ENCODE results near the gene TENM4. TPM values are rescaled to one million over a fixed set of nuclear protein-coding genes. Genes with fewer than 3 reads are reported as not detected.

The TENM4 gene
- total and polyA plus RNA-seq, 10 of the 15 experiments (the other 5 are each of a cell fraction or from before 2014, with no cell fraction given): 0.03 to 0.12 (median 0.06) TPM; not detected in 7

- TF ChIP-seq, protein P1, sequence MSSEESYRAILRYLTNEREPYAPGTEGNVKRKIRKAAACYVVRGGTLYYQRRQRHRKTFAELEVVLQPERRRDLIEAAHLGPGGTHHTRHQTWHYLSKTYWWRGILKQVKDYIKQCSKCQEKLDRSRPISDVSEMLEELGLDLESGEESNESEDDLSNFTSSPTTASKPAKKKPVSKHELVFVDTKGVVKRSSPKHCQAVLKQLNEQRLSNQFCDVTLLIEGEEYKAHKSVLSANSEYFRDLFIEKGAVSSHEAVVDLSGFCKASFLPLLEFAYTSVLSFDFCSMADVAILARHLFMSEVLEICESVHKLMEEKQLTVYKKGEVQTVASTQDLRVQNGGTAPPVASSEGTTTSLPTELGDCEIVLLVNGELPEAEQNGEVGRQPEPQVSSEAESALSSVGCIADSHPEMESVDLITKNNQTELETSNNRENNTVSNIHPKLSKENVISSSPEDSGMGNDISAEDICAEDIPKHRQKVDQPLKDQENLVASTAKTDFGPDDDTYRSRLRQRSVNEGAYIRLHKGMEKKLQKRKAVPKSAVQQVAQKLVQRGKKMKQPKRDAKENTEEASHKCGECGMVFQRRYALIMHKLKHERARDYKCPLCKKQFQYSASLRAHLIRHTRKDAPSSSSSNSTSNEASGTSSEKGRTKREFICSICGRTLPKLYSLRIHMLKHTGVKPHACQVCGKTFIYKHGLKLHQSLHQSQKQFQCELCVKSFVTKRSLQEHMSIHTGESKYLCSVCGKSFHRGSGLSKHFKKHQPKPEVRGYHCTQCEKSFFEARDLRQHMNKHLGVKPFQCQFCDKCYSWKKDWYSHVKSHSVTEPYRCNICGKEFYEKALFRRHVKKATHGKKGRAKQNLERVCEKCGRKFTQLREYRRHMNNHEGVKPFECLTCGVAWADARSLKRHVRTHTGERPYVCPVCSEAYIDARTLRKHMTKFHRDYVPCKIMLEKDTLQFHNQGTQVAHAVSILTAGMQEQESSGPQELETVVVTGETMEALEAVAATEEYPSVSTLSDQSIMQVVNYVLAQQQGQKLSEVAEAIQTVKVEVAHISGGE (CRISPR knock-in tag; IDR thresholded peaks at IDR 0.05): no peak
- TF ChIP-seq EED (IDR thresholded peaks at IDR 0.05; ENCODE audit: low read depth) (no peak), HDAC2 (IDR thresholded peaks at IDR 0.05) (no peak), CHD4 (IDR thresholded peaks at IDR 0.05) (no peak), EP300 (IDR thresholded peaks at IDR 0.05; ENCODE audit: borderline replicate concordance in 1 of 2, control insufficient read depth in 1 of 2, low read depth in 2 of 2, low read length in 2 of 2) (no peak)
- TF ChIP-seq, protein P2, sequence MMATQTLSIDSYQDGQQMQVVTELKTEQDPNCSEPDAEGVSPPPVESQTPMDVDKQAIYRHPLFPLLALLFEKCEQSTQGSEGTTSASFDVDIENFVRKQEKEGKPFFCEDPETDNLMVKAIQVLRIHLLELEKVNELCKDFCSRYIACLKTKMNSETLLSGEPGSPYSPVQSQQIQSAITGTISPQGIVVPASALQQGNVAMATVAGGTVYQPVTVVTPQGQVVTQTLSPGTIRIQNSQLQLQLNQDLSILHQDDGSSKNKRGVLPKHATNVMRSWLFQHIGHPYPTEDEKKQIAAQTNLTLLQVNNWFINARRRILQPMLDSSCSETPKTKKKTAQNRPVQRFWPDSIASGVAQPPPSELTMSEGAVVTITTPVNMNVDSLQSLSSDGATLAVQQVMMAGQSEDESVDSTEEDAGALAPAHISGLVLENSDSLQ (IDR thresholded peaks at IDR 0.05): no peak
Measured at GRCh38 chr11:78835646-78836045, 605.2 kb downstream of the TENM4 start (continued).

- H3K4me3 ChIP-seq: no peak overlapping the region
- no peak for DNase-seq (ENCODE audit: low read depth, low spot score)
- no peaks in the 10 kb centered on the region for H4K20me1 ChIP-seq (ENCODE audit: control insufficient read depth, insufficient read depth)
- RAD21 ChIA-PET (ENCODE audit: unreplicated experiment): no interaction called here
- WGBS (ENCODE audit: insufficient coverage, insufficient replicate concordance, low lambda C conversion rate, missing lambda C conversion rate): 19% methylated on average over 4 of the region's 4 CpGs
- H3K4me1 ChIP-seq (ENCODE audit: control insufficient read depth, insufficient read depth, low read length): no peaks in the 10 kb centered on the region
- peaks cover 0 to 2% of the 10 kb centered on the region in 2 experiments; a peak in 2 of 4 replicates for H3K27me3 ChIP-seq (replicated peaks in 1 of 2; ENCODE audit: control insufficient read depth in 2 of 2, insufficient read depth in 2 of 2, low read length in 1 of 2)
- no TSS peak for BruUV-seq (replicated peaks)
- CTCF ChIA-PET: interaction anchor here (1.0 kb wide), 1 partner anchor 189 kb away, joined by 3 read pairs; no protein-coding TSS in a partner anchor
- no peak overlapping the region for H3K9ac ChIP-seq (ENCODE audit: control insufficient read depth, insufficient read depth, low read length)
- no peaks in the 10 kb centered on the region for H3K9me3 ChIP-seq (replicated peaks; ENCODE audit: control insufficient read depth, insufficient read depth, low read length)
- FAIRE-seq: no peak
- no peaks in the 10 kb centered on the region for H3K79me2 ChIP-seq (ENCODE audit: control insufficient read depth, insufficient read depth, low read length)
- no peak overlapping the region for H3K4me2 ChIP-seq (ENCODE audit: control insufficient read depth, insufficient read depth)
- SMC1A ChIA-PET (ENCODE audit: uncharacterized antibody, unreplicated experiment): interaction anchor here (1.0 kb wide), 2 partner anchors 13 to 92 kb away, joined by 3 read pairs; no protein-coding TSS in a partner anchor
- POLR2A ChIA-PET: no interaction called here
- no peak overlapping the region for H3K27ac ChIP-seq (ENCODE audit: control insufficient read depth, insufficient read depth)
- ATAC-seq: no peak
- intact Hi-C loops (cut with micrococcal nuclease; ENCODE audit: unreplicated experiment): no loop called here
- no peak overlapping the region for H2AFZ ChIP-seq (ENCODE audit: control insufficient read depth, low read depth, low read length)
- H3K36me3 ChIP-seq (ENCODE audit: control insufficient read depth in 2 of 2, insufficient read depth in 2 of 2, low read length in 1 of 2): no peaks in the 10 kb centered on the region
- in situ Hi-C loops (cut with MboI): no loop called here
- TF ChIP-seq NFYA (IDR thresholded peaks at IDR 0.05; ENCODE audit: borderline replicate concordance, low read depth, low read length) (no peak), STAT3 (IDR thresholded peaks at IDR 0.05; ENCODE audit: low read depth, low read length) (no peak), CREB1 (IDR thresholded peaks at IDR 0.05; ENCODE audit: low read depth) (no peak), SREBF1 (IDR thresholded peaks at IDR 0.05; ENCODE audit: low read length) (no peak), ASH2L (IDR thresholded peaks at IDR 0.05; ENCODE audit: borderline replicate concordance, low read depth) (no peak), NR2C2 (IDR thresholded peaks at IDR 0.05; ENCODE audit: borderline replicate concordance, control insufficient read depth, insufficient read length, low read depth) (no peak), ZNF384 (IDR thresholded peaks at IDR 0.05; ENCODE audit: borderline replicate concordance, low read depth, low read length) (no peak)
- TF ChIP-seq, protein P3, sequence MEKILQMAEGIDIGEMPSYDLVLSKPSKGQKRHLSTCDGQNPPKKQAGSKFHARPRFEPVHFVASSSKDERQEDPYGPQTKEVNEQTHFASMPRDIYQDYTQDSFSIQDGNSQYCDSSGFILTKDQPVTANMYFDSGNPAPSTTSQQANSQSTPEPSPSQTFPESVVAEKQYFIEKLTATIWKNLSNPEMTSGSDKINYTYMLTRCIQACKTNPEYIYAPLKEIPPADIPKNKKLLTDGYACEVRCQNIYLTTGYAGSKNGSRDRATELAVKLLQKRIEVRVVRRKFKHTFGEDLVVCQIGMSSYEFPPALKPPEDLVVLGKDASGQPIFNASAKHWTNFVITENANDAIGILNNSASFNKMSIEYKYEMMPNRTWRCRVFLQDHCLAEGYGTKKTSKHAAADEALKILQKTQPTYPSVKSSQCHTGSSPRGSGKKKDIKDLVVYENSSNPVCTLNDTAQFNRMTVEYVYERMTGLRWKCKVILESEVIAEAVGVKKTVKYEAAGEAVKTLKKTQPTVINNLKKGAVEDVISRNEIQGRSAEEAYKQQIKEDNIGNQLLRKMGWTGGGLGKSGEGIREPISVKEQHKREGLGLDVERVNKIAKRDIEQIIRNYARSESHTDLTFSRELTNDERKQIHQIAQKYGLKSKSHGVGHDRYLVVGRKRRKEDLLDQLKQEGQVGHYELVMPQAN (conservative IDR thresholded peaks at IDR 0.05): no peak
Measured at GRCh38 chr11:78834886-78835285, 605.9 kb downstream of the TENM4 start.
